GM19023 (cell line): ENCODE results near the gene DNASE1.

Experiments
- ATAC-seq: cut with Tn5 transposase; IDR thresholded peaks from one replicate; pipeline ENCODE4 v1.9.1; 2021; ENCODE audit warnings: mild to moderate bottlenecking, moderate library complexity; ENCODE audit not compliant: unreplicated experiment

DNASE1 gene

GRCh38 chr16:3694051-3694450 is 39.6 kb downstream of the DNASE1 start:
- no peak for ATAC-seq

GRCh38 chr16:3695610-3696369 is 41.3 kb downstream of the DNASE1 start:
- ATAC-seq: no peak

DNA sequence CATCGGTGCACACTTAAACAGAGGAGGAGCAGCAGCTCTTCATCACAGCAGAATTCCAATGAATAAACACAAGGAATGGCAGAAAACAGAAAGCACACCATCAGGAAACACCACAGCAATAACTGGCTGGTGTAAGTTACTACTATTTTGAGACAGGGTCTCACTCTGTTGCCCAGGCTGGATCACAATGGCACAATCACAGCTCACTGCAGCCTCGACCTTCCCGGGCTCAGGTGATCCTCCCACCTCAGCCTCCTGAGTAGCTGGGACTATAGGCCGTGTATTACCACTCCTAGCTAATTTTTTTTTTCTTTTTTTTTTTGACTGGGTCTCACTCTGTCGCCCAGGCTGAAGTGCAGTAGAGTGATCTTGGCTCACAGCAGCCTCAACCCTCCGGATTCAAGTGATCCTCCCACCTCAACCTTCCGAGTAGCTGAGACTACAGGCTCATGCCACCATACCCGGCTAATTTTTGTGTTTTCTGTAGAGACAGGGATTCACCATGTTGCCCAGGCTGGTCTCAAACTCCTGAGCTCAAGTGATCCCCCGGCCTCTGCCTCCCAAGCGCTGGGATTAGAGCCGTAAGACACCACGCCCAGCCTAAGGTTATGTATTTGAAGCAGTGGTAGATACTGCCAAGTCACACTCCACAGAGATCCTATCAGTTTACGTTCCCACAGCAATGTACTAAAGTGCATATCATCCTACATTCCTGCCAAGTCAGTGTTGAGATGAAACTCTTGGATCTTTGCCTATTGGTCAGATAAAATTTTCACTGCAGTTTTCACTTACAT is 42.1 kb downstream of the DNASE1 start:
- ATAC-seq: no peak

GRCh38 chr16:3698941-3699340 is 44.5 kb downstream of the DNASE1 start:
- ATAC-seq: no peak

DNA sequence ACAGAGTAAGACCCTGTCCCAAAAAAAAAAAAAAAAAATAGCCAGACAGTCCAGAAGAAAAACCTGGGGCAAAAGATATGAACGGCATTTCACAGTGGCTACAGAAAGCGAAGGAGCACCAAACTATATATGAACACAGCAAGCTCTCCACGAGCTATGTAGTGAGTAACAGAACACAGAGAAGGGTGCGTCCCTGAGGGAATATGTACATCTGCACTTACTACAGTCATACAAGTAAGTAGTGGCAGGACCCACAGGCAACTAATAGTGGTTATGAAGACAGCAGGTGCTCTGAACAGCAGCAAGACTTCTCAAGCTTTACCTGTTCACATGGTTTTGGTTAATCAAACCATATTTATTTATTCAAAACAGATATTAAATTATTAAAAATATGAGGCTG is 47.0 kb downstream of the DNASE1 start:
- ATAC-seq: no peak

GRCh38 chr16:3702082-3702481 is 47.6 kb downstream of the DNASE1 start:
- no peak for ATAC-seq

GRCh38 chr16:3706253-3707012 is 51.9 kb downstream of the DNASE1 start:
- ATAC-seq: no peak
